HG03457 (cell line): ENCODE results near the gene TUBA4A.
A peak's percentile ranks its signal among the peaks of the same experiment; 100 is the strongest.
"Not testable (repeated sequence)": the region's sequence is repeated elsewhere in the genome, so short reads cannot be mapped to it uniquely, and the experiment has no call there.

ENCODE experiments used
- ATAC-seq: cut with Tn5 transposase; IDR thresholded peaks from one replicate; pipeline ENCODE4 v1.9.1; 2021; ENCODE audit warnings: moderate number of reproducible peaks; ENCODE audit not compliant: unreplicated experiment

TUBA4A gene

GRCh38 chr2:219214141-219214540 is 39.6 kb downstream of the TUBA4A start:
- no peak for ATAC-seq

- no peak for ATAC-seq
Measured at GRCh38 chr2:219213486-219214071, 40.1 kb downstream of the TUBA4A start.

- no peak for ATAC-seq
Measured at GRCh38 chr2:219213026-219213415, 40.7 kb downstream of the TUBA4A start.

GRCh38 chr2:219210886-219211362 is 42.8 kb downstream of the TUBA4A start:
- ATAC-seq = no peak

- no peak for ATAC-seq
Measured at GRCh38 chr2:219210196-219210885, 43.4 kb downstream of the TUBA4A start.

GRCh38 chr2:219209236-219210195 is 44.2 kb downstream of the TUBA4A start:
- no peak for ATAC-seq

- no peak for ATAC-seq
Measured at GRCh38 chr2:219207884-219208740, 45.6 kb downstream of the TUBA4A start.

- no peak for ATAC-seq
Measured at GRCh38 chr2:219207134-219207883, 46.4 kb downstream of the TUBA4A start.

- ATAC-seq = peak; percentile 92
Measured at GRCh38 chr2:219206328-219207133, 47.2 kb downstream of the TUBA4A start, which contains the start of gene ZFAND2B. Gene ZFAND2B (plus strand): TSS chr2:219206782. CDS start chr2:219206988, 206 bp downstream.

GRCh38 chr2:219205981-219206327 is 47.8 kb downstream of the TUBA4A start:
- ATAC-seq = peak; percentile 10

GRCh38 chr2:219205165-219205538 is 48.6 kb downstream of the TUBA4A start:
- no peak for ATAC-seq

- no peak for ATAC-seq
Measured at GRCh38 chr2:219204425-219205164, 49.1 kb downstream of the TUBA4A start.

GRCh38 chr2:219201331-219201730 is 52.4 kb downstream of the TUBA4A start:
- not testable (repeated sequence) for ATAC-seq

- not testable (repeated sequence) for ATAC-seq
Measured at GRCh38 chr2:219200502-219201326, 53.0 kb downstream of the TUBA4A start.
